Stimulated activated CD4-positive, alpha-beta T cell treated with anti-CD3 and anti-CD28 coated beads, Interleukin-4, amount 100 ng/mL, for 4 hours (primary cell): ENCODE measurements around the gene SRPK3.
A peak's percentile ranks its signal among the peaks of the same experiment; 100 is the strongest.
"Not testable (repeated sequence)": the region's sequence is repeated elsewhere in the genome, so short reads cannot be mapped to it uniquely, and the experiment has no call there.

Experiments
- DNase-seq, 2 experiments: peaks; one replicate each; pipeline ENCODE4 v3.0.0-alpha.2; 2020

Gene SRPK3

GRCh38 chrX:153814591-153815315 is 33.9 kb downstream of the SRPK3 start:
- no peak for DNase-seq

DNA sequence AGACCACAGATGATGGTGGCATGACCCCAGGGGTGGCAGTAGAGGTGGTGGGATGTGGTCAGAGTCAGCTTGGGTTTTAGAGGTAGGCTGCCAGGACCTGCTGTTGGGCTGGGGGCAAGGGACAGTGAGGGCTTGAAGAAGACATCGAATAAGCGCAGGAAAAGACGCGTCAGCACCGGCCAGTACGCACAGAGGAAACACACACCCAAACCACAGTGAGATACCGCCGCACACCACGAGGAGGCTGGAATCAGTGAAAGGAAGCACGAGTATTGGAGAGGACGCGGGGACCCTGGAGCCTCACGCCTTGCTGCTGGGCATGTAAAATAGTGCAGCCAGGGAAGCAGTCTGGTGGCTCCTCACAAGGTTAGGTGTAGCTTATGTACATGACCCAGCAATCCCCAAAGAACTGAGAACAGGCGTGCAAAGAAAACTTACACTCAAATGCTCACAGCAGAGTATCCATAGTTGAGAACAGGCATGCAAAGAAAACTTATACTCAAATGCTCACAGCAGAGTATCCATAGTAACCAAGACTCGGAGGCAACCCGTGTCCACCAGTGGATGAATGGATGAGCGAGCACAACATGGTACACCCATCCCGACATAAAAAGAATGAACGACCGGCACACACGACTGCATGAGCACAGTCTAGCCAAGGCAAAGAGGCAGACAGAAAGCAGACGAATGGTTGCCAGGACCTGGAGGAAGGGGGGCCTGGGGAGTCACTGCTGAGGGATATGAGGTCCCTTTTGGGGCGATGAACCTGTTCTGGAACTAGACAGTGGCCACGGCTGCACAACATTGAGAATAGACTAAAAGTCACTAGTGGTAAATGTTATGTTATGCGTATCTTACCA is 36.2 kb downstream of the SRPK3 start:
- peak in 1 of 2 experiments; percentile 15 for DNase-seq

DNA sequence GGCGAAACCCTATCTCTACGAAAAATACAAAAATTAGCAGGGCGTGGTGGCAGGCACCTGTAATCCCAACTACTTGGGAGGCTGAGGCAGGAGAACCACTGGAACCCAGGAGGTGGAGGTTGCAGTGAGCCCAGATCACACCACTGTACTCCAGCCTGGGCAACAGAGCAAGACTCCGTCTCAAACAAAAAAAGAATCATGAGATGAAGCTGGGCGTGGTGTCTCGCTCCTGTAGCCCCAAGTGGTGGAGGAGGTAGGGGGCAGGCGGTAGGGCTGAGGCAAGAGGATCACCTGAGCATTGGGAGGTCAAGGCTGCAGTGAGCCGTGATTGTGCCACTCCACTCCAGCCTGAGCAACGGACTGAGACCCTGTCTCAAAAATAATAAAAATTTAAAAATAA is 37.2 kb downstream of the SRPK3 start:
- DNase-seq: not testable (repeated sequence)

DNA sequence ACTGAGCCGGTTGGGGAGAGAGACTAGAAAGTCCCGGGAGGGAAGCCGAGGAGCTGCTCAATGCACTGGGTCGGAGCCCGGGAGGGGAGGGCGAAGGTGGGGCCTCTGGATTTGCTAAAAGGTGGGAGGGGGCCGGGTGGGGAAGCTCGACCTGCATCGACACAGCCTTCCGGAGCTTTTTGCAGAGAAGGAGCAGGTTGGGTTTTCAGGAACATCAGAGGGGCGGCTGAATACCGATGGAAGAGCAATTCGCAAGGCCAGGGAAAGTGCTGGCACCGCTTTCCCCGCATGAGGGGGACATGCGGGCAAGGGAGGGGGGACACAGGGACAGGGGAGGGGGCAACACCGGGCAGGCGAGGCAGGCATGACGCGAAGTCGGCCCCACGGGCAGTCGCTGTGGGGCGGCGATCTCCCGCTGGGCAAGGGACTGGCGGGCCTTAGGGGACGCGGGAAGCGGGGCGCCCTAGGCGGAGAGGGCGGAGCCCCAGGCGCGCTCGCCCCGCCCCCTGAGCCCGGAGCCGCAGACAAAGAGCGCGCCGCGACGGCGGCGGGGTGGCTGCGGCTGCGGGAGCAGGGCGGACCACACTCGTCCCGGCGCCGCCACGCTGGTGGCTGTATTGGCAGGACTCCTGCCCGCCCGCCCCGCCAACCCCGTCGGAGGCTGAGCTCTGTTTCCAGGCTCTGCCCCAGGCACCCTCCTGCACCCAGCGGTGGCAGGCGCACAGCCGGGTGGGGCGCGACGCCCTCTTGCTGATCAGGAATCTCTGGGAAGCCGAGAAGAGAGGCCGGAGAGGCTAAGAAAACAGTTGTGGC is 37.9 kb downstream of the SRPK3 start:
- peak; percentile 29 to 53 for DNase-seq

- no peak for DNase-seq
These were observed 38.7 kb downstream of the SRPK3 start for GRCh38 chrX:153819384-153820040.

DNA sequence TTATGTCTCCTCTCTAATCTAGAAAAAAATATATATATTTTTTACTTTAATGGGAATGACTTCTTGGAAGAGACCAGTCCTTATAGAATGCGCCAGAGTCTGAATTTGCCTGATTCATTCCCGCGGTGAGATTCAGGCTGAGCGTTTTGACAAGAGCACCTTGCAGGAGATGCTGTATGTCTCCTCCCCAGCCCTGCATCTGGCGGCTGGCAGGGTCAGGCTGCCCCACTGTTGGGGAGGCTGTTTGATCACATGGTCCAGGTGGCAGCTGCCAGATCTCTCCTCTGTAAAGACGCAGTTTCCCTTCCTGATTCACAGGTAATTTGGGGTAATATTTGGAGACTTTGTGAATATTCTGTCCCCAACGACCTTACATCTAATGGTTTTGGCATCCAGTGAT is 39.8 kb downstream of the SRPK3 start:
- no peak for DNase-seq

DNA sequence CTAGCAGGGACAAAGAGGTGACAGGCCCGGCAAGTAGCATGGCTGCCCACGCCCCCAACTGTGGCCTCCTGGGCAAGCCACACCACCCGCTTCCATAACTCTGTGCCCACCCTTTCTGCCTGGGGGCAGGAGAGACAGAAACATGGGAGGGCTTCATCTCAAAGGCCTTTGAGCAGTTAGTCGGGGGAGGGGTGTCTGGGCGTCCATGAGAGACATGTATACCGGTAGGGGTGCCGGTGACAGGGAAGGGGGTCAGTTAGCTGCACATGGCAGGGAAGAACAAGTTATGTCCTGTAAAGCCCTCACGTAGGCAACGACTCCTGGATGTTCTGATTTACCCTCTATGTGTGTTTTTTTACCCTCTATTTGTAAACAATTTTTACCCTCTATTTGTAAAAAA is 40.2 kb downstream of the SRPK3 start:
- DNase-seq: no peak

GRCh38 chrX:153824348-153824747 is 43.5 kb downstream of the SRPK3 start:
- DNase-seq: no peak

GRCh38 chrX:153825042-153825441 is 44.2 kb downstream of the SRPK3 start:
- DNase-seq: no peak

GRCh38 chrX:153827016-153827415 is 46.2 kb downstream of the SRPK3 start:
- no peak for DNase-seq

DNA sequence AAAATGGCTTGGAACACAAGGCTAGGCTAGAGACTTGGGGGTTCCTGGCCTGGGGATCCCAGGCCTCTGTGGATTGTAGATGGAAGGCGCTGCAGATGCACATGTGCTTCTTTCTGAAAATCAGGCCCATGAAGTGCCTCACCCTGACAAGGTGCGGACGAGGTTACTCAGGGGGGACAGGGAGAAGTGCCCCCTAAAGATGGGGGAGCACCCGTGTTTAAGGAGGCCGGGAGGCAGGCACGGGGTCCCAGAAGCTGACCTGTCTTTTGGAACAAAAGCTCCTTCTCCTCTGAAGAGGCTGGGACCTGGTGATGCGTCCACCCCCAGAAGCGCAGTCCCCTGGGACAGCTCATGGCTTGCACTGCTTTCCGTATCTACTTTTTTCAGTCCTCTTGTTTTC is 47.1 kb downstream of the SRPK3 start:
- no peak for DNase-seq

DNA sequence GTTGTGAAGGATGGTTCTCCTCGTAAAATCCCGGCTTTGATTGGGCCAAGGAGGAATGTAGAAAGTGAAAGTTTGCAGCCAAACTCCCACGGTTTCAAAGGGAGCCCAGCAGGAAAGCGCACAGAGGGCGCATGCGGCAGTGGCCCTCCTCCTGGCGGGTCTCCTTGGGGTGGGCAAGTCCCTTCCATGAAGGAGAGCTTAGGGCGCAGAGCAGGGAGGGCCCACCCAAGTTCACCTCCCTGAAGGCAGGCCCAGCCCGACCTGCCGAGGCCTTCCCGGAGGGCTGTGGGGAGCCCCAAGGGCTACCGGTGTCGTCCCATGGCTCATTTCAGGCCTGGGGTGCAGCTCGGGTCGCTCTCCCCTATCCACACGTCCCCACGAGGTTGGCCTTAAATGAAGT is 47.5 kb downstream of the SRPK3 start:
- DNase-seq: no peak

- no peak for DNase-seq
These were observed 48.1 kb downstream of the SRPK3 start for GRCh38 chrX:153828723-153829548.

DNA sequence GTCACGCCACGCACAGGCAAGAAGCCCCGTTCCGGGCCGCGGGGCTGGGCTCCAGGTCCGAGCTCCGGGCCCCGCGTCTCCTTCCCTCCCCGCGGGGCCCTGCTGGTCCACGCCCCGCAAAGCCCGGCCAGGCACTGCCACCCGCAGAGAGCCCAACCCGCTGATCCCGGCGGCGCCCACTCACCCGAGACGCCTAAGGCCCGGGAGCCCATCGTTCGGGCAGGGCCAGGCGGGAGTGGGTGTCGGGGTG is 48.6 kb downstream of the SRPK3 start:
- DNase-seq: no peak

DNA sequence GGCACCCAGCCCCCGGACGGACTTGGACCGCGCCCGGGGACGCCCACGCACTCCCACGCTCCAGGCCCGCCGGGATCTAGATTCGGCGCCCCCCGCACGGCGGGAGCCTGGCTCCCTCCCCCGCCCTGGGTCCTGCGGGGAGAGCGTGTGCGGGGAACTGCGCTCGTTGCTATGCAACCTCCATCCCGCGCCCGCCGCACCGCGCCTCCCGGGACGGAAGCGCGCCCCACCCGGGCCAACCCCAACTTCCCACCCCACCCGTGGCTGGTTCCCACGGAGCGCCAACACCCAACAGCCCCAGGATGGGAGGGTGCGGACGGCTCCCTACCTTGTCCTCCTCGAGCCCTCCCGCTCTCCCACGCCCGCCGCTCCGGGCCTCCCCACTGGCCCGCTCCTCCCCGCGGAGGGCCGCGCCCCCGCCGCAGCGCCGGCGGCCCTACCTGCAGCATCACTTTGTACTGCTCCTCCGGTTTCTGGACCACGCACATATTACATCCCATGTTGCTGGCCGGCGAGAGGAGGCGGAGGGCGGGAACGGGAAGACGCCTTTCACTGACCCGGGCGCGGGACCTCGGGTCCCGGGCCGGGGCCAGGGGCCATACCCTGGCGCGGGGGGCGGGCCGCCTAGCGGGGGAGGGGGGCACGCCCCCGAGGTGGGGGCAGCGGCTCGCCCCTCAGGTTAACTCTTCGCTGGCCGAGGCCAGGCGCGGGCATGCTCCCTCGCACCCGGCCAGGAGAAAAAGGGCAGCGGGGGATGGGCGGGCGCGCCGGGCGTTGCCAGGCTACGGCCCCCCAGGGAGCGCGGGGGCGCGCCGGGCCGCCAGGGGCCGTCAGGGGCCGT is 49.2 kb downstream of the SRPK3 start, which contains the start of gene PDZD4:
Gene PDZD4, minus strand, starts transcription at position 746 of the 841 bp plus-strand sequence. Its CDS starts 246 bp downstream, at position 500.
- no peak for DNase-seq

DNA sequence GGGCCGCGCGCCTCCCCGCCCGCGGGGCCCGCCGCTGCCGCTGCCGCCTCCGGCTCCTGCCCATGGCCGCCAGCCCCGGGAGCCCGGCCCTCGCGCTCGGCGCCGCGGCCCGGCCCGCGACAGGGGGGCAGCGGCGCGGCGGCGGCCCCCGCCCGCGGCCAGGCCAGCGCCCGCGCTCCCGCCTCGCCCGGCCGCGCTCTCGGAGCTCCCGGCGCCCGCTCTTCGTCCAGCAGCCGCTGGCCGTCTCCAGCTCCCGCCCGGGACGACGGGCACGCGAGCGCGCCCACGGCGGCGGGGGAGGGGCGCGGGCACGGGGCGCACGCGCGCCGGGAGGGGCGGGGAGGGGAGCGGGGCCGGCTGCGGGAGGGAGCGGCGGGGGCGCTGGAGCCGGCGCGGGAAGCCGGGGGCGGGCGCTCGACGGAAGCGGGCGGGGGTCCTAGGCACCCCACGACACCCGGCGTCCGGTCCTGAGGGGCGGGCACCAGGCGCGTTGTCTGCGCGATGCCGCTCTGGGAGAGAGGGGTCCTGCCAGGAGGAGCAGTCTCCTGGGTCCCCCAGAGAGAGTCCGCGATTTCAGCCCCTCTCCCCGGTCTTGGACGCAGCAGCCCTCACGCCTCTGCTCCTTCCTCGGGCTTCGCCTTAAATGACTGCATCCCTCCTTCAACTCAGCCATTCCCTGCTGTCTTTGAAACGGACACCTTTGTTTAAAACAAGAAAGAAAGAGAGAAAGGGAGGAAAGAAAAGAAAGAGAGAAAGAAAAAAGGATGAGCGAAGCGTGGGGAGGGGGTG is 50.0 kb downstream of the SRPK3 start:
- no peak for DNase-seq

DNA sequence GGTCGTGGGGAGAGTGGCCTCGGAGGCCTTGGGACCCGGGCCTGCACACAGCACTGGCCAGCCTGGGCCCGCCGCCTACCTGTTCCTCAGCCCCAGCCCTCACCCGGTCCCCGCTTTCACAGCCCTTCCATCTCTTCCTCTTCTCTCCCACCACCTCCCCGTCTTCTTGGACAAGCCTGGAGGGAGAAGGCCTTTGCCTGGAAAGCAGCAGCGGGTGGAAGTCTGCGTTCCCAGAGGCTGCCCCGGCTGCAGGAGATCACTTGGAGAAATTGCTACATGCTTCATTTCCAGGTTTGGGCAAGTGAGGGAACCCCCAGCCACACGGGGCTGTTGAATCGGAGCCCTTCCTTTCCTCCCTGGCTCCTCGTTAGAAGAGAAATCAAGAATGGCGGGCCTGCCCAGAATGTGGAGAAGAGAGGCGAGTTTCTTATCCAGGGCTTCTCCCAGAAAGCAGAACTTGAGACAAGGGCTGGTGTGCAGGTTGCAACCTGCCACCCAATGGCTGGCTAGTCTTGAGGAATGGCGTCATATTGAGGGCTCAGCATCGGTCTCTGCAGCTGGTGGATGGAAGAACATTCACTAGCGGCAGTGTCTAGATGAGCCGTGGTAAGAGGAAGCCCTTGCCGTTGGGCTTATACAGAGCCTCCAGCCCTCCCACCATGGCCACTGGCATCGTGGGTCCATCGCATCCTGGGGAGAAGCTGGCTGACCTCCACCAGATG is 50.7 kb downstream of the SRPK3 start:
- DNase-seq: no peak

DNA sequence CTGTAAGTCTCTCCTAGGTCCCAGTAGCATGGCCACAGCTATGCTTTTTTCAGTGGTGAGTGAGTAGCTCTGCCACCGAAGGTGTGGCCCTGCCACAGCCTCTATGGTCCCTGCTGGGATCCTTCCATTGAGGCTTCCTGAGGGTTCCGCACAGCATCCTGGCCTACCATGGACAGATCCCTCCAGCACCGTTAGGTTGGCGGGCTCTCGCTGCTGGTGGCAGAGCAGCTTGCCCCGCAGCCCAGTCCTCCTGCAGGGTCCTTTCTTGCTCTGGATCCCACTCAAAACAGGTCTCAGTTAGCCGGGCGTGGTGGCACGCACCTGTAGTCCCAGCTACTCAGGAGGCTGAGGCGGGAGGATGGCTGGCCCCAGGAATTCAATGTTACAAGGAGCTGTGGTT is 51.9 kb downstream of the SRPK3 start:
- DNase-seq: no peak
